Measurements from ENCODE around the gene GIMD1. TPM values are rescaled to one million over a fixed set of nuclear protein-coding genes. Genes with fewer than 3 reads are reported as not detected.
"Not testable (repeated sequence)": the region's sequence is repeated elsewhere in the genome, so short reads cannot be mapped to it uniquely, and the experiment has no call there.

Gene GIMD1
- not detected in 2 replicates for total RNA-seq
- polyA plus RNA-seq: not detected in 2 replicates

GRCh38 chr4:106368678-106369077 lies at the start of gene GIMD1:
TSS of gene GIMD1 (minus strand) at chr4:106368778. CDS start at chr4:106367435, 1,343 bp downstream.
- DNase-seq (ENCODE audit: low read depth in 1 of 2, low spot score in 1 of 2): no peak
- H3K36me3 ChIP-seq: no peaks in the 10 kb centered on the region
- no peaks in the 10 kb centered on the region for H3K27me3 ChIP-seq
- no peak within 1 kb of the TSS for H3K27ac ChIP-seq
- no peak for TF ChIP-seq CTCF (IDR thresholded peaks at IDR 0.05; ENCODE audit: low read depth, low read length)
- H3K4me3 ChIP-seq: no peak within 1 kb of the TSS
- peaks cover 17% of the 10 kb centered on the region for H3K4me1 ChIP-seq (ENCODE audit: low read depth)
- H3K9me3 ChIP-seq (ENCODE audit: low read depth): no peaks in the 10 kb centered on the region

GRCh38 chr4:106414366-106414765 lies 45.8 kb upstream of the GIMD1 start:
- DNase-seq (ENCODE audit: low read depth in 1 of 2, low spot score in 1 of 2): no peak
- no peaks in the 10 kb centered on the region for H3K9me3 ChIP-seq (ENCODE audit: low read depth)
- no peak for TF ChIP-seq CTCF (IDR thresholded peaks at IDR 0.05; ENCODE audit: low read depth, low read length)
- no peaks in the 10 kb centered on the region for H3K27me3 ChIP-seq
- H3K4me3 ChIP-seq: no peak overlapping the region
- no peaks in the 10 kb centered on the region for H3K36me3 ChIP-seq
- peaks cover 6% of the 10 kb centered on the region for H3K4me1 ChIP-seq (ENCODE audit: low read depth)
- no peak overlapping the region for H3K27ac ChIP-seq

DNA sequence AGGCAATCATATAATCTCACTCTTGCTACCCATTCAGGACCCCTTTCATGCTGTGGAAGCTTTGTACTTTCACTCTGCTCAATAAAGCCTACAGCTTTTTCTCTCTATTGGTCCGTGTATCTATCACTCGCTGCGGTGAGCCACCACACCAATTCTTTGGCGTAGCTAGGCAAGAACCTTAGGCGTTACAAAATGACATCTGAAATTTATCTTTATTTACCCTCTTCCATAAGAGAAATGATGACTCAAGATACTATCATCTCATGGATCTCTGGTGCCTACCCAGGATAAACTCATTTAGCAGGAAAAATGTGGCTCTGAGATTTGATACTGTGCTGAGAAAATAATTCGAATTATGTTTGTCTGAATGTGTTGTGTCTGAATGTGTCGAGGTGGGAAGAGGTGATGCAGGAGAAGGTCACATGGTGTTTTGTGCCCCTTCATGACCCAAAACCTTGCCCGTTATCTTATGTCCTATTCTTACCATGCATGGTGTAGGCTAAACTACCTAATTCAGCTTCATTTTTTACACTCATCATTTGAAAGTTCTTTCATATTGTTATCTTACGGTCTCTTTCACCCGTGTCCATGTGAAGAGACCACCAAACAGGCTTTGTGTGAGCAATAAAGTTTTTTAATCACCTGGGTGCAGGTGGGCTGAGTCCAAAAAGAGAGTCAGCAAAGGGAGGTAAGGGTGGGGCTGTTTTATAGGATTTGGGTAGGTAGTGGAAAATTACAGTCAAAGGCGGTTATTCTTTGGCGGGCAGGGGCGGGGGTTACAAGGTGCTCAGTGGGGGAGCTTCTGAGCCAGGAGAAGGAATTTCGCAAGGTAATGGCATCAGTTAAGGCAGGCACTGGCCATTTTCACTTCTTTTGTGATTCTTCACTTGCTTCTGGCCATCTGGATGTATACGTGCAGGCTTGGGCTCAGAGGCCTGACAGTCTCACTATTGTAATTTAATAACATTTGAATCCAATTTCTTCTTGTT lies 41.6 kb upstream of the GIMD1 start:
- Histone ChIP-seq H3K27ac (no peak overlapping the region), H3K9me3 (ENCODE audit: low read depth) (no peaks in the 10 kb centered on the region), H3K4me1 (ENCODE audit: low read depth) (no peaks in the 10 kb centered on the region), H3K36me3 (no peaks in the 10 kb centered on the region), H3K27me3 (no peaks in the 10 kb centered on the region), H3K4me3 (no peak overlapping the region)
- TF ChIP-seq CTCF (IDR thresholded peaks at IDR 0.05; ENCODE audit: low read depth, low read length): no peak
- no peak for DNase-seq (ENCODE audit: low read depth in 1 of 2, low spot score in 1 of 2)

GRCh38 chr4:106408004-106408403 lies 39.4 kb upstream of the GIMD1 start:
- H3K27ac ChIP-seq; H3K4me3 ChIP-seq; DNase-seq (ENCODE audit: low read depth in 1 of 2, low spot score in 1 of 2): not testable (repeated sequence)

GRCh38 chr4:106401157-106401556 lies 32.6 kb upstream of the GIMD1 start:
- Histone ChIP-seq H3K9me3 (ENCODE audit: low read depth) (no peaks in the 10 kb centered on the region), H3K36me3 (no peaks in the 10 kb centered on the region), H3K4me1 (ENCODE audit: low read depth) (no peaks in the 10 kb centered on the region), H3K4me3 (no peak overlapping the region), H3K27me3 (no peaks in the 10 kb centered on the region), H3K27ac (no peak overlapping the region)
- DNase-seq (ENCODE audit: low read depth in 1 of 2, low spot score in 1 of 2): no peak
- no peak for TF ChIP-seq CTCF (IDR thresholded peaks at IDR 0.05; ENCODE audit: low read depth, low read length)

More at GRCh38 chr4:106408004-106408403, 39.4 kb upstream of the GIMD1 start:
- H3K27me3 ChIP-seq; H3K4me1 ChIP-seq (ENCODE audit: low read depth); H3K36me3 ChIP-seq; H3K9me3 ChIP-seq (ENCODE audit: low read depth): not testable (repeated sequence)

GRCh38 chr4:106398898-106399297 lies 30.3 kb upstream of the GIMD1 start:
- H3K27ac ChIP-seq; H3K4me3 ChIP-seq; H3K4me1 ChIP-seq (ENCODE audit: low read depth); H3K36me3 ChIP-seq; H3K9me3 ChIP-seq (ENCODE audit: low read depth); H3K27me3 ChIP-seq; DNase-seq (ENCODE audit: low read depth in 1 of 2, low spot score in 1 of 2): not testable (repeated sequence)

Data from cardiac muscle cell (in vitro differentiated cells and primary cell).